C1 segment of cervical spinal cord (tissue), 14 donors: ENCODE measurements around the gene TYRP1.

Experiments used
- DNase-seq, 14 donors: peaks; one replicate each; lab custom pipeline; 2025; lab: John Stamatoyannopoulos, UW

Gene TYRP1

DNA sequence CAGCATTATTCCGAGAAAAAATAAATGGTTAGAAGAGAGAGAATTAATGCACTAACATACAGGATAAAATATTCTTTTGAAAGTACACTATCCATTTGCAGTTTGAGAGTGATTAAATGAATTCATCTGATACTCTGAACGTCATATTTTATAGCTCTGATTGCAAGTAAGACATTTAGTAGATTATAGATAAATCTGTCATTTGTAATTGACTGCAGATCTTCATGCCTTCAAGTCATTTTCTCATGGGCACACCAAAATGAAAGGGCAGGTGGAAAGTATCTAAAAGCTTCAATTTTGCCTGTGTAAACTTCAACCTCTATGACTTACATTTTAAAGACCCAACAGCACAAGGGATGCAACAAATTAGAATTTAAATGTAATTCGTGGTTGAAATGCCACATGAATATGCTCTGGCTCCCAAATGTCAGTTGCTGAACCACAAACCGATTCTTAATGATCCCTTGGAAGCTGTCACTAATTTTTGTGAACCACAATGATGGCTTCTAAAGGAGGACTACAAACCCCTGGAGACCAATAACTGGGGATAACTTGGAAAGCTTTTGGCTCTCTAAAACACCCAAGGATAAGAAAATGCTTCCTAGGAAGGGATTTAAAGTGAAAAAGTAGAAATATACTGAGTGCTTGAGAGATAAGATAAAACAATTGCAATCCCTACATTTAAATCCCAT is 3.9 kb downstream of the TYRP1 start:
- DNase-seq, result no peak

DNA sequence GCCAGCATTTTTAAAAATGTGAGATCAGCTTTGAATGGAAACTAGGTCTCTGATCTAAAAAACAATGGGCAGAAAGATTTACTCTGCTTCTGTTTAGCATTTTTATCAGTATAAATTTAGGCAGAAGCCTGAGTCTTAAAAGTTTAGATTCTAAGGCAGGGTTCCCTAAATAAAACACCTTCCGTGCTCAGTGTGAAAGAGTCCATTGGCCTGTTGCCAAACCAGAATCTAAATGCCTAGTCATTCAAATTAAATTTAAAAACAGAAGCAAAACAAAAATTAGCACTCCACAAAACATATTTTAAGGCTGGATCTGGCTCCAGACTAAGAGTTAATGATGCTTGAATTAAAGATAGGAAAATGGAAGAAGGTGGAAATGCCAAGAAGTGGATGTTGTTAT is 4.5 kb downstream of the TYRP1 start:
- no peak for DNase-seq

DNA sequence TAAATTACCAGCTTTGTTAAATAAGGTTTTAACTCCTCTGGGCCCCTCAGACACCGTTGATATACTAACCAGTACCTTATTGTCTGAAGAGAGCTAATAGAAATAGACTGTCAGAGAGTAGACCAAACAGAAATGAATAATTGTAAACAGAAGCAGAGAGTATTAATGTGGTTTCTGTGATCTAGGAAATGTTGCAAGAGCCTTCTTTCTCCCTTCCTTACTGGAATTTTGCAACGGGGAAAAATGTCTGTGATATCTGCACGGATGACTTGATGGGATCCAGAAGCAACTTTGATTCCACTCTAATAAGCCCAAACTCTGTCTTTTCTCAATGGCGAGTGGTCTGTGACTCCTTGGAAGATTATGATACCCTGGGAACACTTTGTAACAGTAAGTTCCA is 5.1 kb downstream of the TYRP1 start:
- DNase-seq, result no peak

DNA sequence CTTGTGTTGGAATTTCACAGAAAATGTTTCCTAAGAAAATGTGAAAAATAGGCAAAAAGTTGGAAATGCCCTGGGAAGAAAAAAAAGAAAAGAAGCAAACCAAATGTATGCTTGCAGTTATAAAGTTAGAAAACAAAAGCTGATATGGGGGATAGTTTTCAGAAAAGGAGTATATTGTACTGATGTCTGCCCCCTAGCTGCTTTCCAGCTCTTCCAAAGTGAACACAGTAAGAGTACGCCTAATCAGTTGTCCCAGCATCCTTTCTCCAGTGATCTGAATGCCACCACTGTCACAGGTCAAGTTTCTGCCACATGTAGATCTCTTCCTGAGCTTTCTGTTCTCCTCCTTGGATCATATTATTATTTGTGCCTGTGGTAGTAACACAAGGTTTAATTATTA is 5.8 kb downstream of the TYRP1 start:
- no peak for DNase-seq

DNA sequence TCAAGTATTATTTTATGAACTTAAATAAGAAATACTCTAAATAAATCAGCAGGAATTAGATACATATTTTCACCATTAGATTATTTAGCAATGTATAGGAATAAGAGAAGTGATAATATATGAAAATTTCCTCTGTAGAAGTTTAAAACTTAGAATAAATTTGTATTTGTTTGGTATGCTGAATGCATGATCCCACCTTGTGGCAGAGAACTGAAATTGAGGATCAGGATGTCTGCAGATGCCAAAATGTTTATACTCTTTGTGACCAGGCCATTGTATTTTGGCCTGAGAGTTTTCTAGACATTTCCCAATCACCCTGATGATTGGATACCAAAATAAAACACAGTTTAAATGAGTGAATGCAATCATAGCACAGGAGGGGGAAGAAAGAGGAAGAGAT is 6.3 kb downstream of the TYRP1 start:
- no peak for DNase-seq

DNA sequence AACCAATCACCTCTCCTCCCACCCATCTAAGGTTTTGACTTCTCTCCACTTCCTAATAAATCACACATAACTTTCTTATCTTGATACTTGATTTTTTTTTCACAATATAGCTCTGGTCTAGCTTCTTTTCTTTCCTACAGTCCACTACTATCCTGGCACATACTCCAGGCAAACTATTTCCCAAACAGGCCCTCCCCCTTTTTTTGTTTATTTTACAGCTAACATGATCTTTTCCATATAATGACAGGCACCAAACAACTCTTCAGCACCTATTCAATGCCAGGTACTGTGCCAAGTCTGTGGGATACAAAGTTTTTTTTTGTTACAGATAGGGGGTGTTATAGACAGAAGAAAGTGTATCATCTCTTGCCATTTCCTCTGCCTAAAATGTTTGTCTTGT is 7.9 kb downstream of the TYRP1 start:
- no peak for DNase-seq

DNA sequence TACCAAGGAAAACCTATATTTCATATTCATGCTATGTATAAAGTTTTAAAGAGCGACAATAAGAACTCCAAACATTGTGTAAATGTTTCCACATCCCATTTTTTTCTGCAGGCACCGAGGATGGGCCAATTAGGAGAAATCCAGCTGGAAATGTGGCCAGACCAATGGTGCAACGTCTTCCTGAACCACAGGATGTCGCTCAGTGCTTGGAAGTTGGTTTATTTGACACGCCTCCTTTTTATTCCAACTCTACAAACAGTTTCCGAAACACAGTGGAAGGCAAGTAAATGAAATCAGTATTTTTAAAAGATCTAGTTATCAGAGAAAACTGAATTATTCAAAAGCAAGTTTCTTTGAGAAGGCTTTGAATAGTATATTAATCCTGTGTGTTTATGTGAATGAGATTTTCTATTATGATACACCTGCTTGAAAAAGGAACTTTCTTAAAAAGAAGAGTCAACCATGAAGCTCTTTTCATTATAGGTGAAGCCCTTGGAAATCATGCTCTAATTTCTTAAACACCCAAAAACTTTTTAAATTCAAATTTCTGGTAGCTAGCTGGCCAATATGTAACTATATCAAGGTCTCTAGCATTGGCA is 9.1 kb downstream of the TYRP1 start:
- DNase-seq, result peak in 2 of 14 donors; percentile 2 to 5

DNA sequence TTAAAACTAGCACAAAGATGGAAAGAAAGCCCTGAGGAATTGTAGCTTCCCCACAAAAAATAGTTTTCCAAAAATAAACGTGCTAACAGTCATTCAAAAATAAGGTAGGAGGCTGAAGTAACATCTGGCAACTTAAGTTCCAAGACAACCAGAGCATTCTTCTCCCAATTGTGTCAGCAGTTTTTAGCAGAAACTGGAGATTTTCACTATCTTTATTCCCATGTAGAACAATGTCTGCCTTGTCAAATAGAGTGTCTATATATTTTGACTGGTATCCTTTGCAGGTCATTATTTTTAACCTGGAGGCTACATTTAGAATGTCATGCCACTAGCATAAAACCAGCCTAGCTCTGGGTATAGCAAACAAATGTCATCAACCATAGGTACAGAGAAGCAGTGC is 10.8 kb downstream of the TYRP1 start:
- no peak for DNase-seq

DNA sequence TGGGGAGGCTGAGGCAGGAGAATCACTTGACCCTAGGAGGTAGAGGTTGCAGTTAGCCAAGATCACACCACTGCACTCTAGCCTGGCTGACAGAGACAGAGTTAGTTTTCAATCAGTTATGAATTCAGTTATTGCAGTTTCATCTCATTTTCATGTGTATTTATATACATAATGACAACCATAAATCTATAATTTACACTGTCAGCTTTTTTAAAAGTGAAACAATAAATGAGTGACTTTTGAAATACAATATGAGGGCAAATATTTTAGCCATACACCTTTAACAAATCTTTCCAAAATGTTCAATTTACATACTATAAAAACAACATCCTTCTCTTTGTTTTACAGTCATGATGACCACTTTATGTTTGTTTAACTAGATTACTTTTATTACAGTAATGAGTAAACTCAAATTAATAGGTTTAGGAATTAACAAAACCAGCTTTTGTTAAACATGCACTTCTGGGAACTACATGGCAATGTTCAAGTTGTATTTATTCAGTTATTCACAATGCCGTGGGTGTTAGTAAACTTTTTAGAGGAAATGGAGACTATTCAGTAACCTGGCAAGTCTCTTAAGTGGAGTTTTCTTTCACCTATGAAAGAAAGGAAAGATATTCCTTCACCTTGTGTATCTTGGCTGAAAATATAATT is 12.7 kb downstream of the TYRP1 start:
- no peak for DNase-seq

DNA sequence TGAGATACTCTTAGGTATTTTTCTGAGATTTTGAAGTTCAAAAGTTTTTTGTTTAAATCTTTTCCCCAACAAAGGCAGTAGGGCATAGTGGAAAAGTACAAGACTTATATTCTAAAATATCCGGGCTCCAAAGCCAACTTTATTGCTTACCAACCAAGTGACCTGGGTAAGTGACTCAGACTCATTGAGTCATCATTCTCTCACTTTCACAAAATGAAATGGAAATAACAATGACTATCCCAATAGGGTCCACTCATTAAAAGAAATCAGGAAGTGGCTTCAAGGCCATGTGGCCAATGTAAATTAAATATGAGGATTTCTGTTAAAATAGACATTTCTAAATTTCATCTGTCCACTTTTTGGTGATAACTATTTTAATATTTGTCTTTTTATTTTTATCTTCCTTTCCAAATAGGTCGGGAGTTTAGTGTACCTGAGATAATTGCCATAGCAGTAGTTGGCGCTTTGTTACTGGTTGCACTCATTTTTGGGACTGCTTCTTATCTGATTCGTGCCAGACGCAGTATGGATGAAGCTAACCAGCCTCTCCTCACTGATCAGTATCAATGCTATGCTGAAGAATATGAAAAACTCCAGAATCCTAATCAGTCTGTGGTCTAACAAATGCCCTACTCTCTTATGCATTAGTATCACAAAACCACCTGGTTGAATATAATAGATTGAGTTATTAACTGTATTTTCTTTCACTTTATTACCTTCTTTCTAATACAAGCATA is 15.5 kb downstream of the TYRP1 start:
- DNase-seq, result no peak

DNA sequence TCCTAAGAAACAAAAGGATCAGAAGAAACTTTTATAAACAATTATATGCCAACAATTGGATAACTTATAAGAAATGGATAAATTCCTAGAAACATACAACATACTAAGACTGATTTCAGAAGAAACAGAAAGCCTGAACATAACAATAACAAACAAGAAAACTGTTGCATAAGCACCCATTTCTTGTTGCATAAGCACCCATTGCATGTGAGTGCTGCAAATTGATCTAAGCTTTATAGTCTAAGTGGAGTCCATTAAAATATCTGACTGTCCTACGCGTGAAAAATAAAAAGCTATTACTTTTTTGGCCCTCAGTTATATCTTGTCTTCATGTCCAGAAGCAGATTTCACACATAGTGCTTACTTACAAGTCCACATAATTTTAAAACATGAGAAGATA is 19.3 kb downstream of the TYRP1 start:
- no peak for DNase-seq

DNA sequence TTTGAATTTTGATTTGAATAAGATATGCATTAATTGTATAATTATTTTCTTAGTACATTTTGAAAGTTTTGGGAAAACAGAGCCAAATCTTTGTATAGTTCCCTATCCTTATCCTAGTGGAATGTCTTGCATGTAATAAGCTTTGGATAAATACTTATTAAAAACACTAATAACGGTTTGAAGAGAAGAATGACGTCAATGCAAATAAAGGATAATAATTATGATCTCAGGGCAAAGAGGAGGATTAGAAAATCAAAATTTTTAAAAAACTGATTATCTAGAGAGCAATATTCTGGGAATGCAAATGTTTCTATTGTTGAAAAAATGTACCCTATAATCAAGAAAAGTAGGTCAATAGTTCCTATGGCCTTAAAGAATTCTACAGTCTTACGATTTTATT is 22.1 kb downstream of the TYRP1 start:
- DNase-seq, result no peak

DNA sequence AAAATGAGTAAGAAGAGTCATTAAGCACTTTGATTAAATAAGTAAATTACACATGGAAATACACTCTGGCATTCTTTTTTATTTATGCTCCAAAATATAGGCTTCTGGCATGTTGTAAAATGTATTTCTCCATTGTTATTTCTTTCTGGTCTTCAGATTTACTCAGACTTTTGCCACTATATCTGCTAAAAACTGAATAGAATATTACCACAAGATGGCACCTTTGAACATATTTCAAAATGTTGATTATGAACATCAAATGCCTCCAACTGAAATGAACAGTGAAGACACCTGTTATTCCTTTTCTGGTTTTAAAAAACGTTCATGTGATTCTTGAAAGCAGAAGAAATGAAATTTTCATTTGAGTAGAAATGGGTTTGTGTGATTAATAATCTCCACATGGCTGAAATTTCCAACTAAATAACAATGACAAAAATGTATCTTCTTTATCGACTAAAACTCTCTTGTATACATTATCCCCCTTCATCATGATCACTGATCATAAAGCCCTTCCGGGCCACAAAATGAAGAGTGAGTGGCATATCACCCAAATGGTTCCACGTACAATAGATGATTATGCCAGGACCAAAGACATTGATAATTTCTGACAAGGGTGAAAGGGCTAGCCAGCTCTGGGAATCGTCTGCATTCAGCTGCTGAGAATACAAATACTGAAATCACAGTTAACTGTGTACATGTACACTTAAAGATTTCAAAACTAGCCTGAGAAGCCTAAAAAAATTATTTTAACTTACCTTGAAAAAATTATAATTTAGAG is 23.8 kb downstream of the TYRP1 start:
- peak in 1 of 14 donors; percentile 48 for DNase-seq

DNA sequence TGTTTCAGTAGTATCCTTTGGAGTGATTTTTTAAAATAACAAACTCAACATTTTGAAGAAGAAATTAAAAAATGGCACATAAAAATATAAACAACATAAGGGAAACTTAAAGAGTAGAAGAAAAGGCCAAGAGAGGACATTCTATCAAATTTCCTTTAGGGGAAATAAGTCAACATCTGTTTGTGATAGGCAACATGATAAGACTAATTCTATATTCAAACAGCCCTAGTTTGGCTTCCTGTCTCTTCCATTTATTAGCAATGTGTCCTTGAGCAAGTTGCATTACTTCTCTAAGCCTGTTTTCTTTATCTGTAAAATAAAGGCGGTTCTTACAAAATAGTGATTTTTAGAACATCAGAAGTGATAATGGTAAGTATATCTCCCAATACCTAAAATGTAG is 24.7 kb downstream of the TYRP1 start:
- DNase-seq, result no peak

DNA sequence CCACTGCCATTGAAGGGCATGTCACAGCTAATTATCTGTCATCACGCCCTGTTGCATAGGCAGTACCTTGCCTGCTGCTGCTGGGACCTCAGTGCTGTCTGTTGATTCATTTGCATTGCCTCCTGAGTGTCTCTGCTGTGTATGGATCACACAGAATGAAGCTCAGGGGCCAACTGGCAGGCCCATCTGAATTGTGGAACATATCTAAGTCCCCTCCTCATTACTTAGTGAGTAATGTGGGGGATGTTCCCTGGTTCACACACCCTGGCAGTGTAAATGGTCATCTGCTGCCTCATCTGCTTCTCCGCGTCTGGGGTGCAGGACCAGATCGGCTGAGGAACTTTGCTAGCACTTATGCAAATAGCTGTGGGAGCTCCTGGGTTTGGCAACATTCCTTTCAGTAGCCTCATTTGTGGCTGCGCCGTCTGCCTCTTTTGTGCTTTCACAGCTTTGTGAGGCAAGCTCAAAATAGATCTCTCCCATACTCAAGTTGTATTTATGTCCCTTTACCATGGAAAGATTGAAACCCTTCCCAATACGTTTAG is 25.4 kb downstream of the TYRP1 start:
- DNase-seq, result peak in 5 of 14 donors; percentile 3 to 86 (median 9)

DNA sequence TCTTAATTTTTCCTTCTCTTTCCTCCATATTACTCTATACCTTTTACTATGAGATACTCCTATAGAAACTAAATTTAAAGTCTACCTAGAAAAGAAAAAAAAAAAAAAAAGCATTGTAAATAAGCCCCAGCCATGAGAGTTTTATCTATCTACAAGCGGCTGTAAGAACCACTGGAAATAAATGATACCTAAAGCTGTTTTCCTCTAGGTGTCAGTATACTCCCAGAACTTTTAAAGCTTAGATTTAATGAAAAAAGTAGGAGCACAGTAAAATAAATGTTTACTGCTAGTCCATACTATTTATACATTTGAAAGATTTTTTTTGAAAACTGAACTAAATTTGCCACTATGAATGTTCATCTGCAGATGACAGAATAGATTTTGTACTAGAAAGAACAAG is 26.2 kb downstream of the TYRP1 start:
- peak in 1 of 14 donors; percentile 35 for DNase-seq

DNA sequence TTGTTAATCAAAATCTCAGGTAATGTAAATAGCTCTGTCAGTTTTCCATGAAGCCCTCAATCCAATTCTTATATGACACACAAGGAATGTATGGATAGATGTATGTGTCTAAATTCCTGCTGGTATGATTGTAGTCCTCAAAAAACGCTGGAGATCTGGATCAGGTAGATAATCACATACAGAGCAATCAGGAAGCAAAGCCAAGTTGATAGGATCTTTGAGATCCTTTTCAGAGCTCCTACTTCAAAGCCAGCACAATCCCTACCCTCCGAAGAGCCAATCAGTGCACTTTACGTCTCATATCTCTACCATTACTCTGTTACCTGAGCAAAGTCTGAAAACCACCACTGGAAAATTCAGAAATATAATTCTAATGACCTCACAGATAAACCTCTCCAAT is 27.4 kb downstream of the TYRP1 start:
- no peak for DNase-seq

DNA sequence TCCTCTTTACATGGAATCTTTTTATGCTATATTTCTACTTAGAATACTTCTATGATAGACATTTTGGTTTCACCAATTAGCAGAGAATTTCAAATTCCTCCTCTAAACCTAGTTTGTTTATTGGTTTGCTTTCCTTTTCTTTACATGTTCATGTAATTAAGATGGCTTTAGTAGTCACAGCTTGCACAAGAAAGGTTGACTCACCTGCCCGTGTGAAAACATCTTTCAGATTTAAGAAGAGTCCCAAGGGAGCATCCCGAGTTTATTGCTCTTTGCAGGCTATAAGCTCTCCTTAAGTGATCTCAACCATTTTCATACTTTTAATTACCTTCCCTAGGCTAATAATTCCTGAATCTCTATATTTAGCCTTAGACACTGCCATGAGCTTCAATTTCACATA is 28.9 kb downstream of the TYRP1 start:
- no peak for DNase-seq

DNA sequence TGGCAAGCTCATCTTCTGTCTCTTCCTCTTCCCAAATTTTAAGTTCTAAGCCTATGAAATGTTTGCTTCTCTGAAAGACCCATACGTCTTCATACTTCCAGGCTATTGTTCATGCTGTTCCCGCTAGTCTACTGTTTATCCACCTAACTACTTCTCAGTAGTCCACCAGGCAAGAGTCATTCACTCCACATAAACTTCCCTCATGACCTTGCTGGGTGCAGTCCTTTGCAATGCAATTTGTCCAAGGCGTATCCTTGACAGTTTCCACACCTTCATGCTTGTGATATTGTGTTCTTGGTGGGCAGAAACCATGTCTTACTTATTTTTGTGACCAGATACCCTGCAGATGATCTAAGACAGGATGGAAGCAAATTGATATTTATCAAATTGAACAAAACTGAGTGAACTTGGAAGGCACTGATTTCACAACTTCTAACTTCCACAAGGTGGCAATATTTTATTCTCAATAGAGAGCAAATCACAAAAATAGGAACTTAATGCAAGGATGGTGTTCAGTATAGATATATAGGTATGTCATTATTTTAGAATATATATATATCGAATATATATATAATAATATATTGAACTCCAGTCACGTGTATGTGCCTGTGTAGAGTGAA is 30.3 kb downstream of the TYRP1 start:
- peak in 1 of 14 donors; percentile 4 for DNase-seq

DNA sequence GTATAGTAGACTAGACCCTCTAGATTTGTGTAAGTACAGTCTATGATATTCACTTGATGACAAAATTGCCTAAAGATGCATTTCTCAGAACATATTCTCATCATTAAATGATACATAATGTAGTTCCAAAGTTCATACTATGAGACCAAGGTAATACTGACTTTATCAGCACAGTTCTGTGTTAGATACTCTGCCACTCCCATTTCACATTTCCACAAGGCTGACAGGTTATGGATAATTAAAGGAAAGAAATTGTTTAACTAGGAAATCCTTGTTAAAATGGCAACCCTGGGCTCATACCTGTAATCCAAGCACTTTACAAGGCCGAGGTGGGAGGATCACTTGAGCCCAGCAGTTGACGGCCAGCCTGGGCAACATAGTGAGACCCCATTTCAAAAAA is 33.6 kb downstream of the TYRP1 start:
- DNase-seq, result no peak

DNA sequence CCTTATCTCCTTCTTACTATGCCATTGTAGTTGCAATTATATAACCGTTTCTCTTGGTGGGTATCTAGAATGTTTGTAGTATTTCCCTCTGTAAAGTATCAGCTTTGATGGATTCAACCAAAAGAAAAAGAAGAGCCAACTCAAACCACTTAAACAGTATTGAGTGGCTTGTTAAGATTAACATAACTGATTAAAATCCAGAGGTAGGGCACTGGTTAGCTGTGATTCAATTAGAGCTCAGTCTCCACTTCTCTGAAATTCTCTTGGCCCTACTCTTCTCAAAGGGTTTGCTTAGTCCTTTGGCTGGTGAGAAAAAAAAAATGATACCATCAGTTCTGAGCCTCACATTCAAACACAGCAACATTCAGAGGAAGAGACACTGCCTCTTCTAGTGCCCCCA is 37.0 kb downstream of the TYRP1 start:
- no peak for DNase-seq
